ENCODE measurements around the gene JUNB.

- TF ChIP-seq POLR2AphosphoS5 (IDR thresholded peaks at IDR 0.05), result no peak
- peak in 1 of 4 experiments; percentile 41 for TF ChIP-seq CTCF (IDR thresholded peaks at IDR 0.05)
- no peak for TF ChIP-seq POLR2A (IDR thresholded peaks at IDR 0.05)
Measured at GRCh38 chr19:12838182-12838885, 47.0 kb downstream of the JUNB start, which contains the start of gene MAST1.

Measured in sigmoid colon (tissue), 4 donors.